ENCODE results near the gene TFAM.
"Not testable (repeated sequence)": the region's sequence is repeated elsewhere in the genome, so short reads cannot be mapped to it uniquely, and the experiment has no call there.

TFAM gene

GRCh38 chr10:58372607-58373441, 12.4 kb upstream of the TFAM start:
- no peak for DNase-seq (ENCODE audit: low read depth)

GRCh38 chr10:58373442-58373827, 11.8 kb upstream of the TFAM start:
- DNase-seq (ENCODE audit: low read depth) = no peak

GRCh38 chr10:58382489-58382995, 2.7 kb upstream of the TFAM start:
- DNase-seq (ENCODE audit: low read depth) = no peak

- no peak for DNase-seq (ENCODE audit: low read depth)
Measured at GRCh38 chr10:58384095-58384494, 1.1 kb upstream of the TFAM start.

- DNase-seq (ENCODE audit: low read depth) = no peak
Measured at GRCh38 chr10:58384544-58384998, 639 bp upstream of the TFAM start.

GRCh38 chr10:58385784-58386112, 538 bp downstream of the TFAM start:
- DNase-seq (ENCODE audit: low read depth) = no peak

- DNase-seq (ENCODE audit: low read depth) = no peak
Measured at GRCh38 chr10:58389024-58389423, 3.8 kb downstream of the TFAM start.

GRCh38 chr10:58393317-58393716, 8.1 kb downstream of the TFAM start:
- DNase-seq (ENCODE audit: low read depth) = no peak

- no peak for DNase-seq (ENCODE audit: low read depth)
Measured at GRCh38 chr10:58394471-58394870, 9.3 kb downstream of the TFAM start.

- DNase-seq (ENCODE audit: low read depth) = no peak
Measured at GRCh38 chr10:58396057-58396456, 10.8 kb downstream of the TFAM start.

- no peak for DNase-seq (ENCODE audit: low read depth)
Measured at GRCh38 chr10:58397830-58398229, 12.6 kb downstream of the TFAM start.

- DNase-seq (ENCODE audit: low read depth) = peak; percentile 74
Measured at GRCh38 chr10:58399410-58399809, 14.2 kb downstream of the TFAM start.

- peak; percentile 54 for DNase-seq (ENCODE audit: low read depth)
Measured at GRCh38 chr10:58400609-58401008, 15.4 kb downstream of the TFAM start.

GRCh38 chr10:58404001-58404400, 18.8 kb downstream of the TFAM start:
- no peak for DNase-seq (ENCODE audit: low read depth)

- no peak for DNase-seq (ENCODE audit: low read depth)
Measured at GRCh38 chr10:58409956-58410610, 24.9 kb downstream of the TFAM start.

GRCh38 chr10:58412502-58412961, 27.3 kb downstream of the TFAM start:
- DNase-seq (ENCODE audit: low read depth) = peak; percentile 63

GRCh38 chr10:58414270-58415041, 29.2 kb downstream of the TFAM start:
- peak; percentile 80 for DNase-seq (ENCODE audit: low read depth)

GRCh38 chr10:58415757-58416156, 30.5 kb downstream of the TFAM start:
- DNase-seq (ENCODE audit: low read depth) = no peak

GRCh38 chr10:58417902-58418301, 32.7 kb downstream of the TFAM start:
- not testable (repeated sequence) for DNase-seq (ENCODE audit: low read depth)

- no peak for DNase-seq (ENCODE audit: low read depth)
Measured at GRCh38 chr10:58424176-58424575, 39.0 kb downstream of the TFAM start.

- not testable (repeated sequence) for DNase-seq (ENCODE audit: low read depth)
Measured at GRCh38 chr10:58428436-58428835, 43.2 kb downstream of the TFAM start.

GRCh38 chr10:58431903-58432302, 46.7 kb downstream of the TFAM start:
- no peak for DNase-seq (ENCODE audit: low read depth)

All from stromal cell of bone marrow (primary cell).